ENCODE measurements around the gene MRPL44.

MRPL44 gene

DNA sequence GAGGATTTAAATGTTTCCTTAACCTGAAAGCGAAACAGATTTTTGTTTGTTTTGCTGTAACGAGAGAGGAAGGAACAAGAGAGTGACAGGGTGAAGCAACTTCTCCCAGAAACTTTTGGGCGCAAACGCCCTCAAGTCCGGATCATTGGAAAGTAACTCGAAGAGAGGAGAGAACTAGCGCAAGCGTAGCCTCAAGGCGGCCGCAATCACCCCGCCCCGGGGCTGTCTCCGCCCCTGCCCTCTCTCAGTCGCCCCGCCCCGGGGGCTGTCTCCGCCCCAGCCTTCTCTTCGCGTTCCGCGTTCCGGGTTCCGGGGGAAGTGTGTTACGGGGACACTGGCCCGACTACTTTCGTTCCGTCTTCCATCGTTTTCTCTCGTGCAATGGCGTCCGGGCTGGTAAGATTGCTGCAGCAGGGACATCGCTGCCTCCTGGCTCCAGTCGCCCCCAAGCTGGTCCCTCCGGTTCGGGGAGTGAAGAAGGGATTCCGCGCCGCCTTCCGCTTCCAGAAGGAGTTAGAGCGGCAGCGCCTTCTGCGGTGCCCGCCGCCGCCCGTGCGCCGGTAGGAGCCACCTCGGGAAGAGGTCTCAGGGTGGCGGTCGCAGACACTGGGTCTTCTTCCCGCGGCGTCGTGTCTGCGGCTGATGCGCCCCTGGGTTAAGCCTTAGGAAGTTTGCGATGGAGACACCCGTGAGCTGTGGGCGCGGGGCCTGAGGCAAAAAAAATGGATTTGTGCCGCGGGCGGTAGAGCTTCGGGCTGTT lies at the start of gene MRPL44:
MRPL44 (plus strand) TSS at position 372 of the 760 bp plus-strand sequence; CDS start at position 382, 10 bp downstream.
- DNase-seq, result peak; percentile 99

DNA sequence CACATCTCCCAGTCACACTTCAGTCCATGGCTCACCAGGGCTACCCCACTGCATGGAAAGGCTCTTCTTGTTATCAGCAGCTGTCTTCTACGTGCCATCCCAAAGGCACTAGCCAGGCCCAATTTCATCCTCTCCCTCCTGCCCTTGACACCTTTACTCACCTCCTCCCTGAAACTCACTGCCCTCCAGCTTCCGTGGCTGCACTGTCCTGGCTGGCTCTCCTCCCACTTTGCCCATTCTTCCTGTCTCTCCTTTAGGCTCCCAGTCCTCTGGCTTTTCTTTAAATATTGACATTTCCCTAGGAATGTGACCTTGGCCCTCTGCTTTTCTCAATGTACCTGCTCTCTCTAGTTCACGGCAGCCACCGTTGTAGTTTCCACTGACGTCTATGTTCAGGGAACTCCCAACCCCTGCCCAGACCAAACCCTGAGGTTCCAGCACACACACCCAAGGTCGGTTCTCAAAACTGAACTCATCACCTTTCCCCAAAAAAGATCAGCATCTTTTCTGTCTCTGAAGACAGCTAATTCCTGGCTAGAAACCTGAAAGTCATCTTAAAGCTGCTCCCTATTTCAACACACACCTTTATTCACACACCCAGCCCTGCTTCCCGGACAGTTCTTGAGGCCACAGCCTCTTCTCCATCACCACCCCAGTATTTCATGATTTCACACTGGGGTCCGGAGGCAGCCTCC lies 48.8 kb upstream of the MRPL44 start:
- no peak for DNase-seq

DNA sequence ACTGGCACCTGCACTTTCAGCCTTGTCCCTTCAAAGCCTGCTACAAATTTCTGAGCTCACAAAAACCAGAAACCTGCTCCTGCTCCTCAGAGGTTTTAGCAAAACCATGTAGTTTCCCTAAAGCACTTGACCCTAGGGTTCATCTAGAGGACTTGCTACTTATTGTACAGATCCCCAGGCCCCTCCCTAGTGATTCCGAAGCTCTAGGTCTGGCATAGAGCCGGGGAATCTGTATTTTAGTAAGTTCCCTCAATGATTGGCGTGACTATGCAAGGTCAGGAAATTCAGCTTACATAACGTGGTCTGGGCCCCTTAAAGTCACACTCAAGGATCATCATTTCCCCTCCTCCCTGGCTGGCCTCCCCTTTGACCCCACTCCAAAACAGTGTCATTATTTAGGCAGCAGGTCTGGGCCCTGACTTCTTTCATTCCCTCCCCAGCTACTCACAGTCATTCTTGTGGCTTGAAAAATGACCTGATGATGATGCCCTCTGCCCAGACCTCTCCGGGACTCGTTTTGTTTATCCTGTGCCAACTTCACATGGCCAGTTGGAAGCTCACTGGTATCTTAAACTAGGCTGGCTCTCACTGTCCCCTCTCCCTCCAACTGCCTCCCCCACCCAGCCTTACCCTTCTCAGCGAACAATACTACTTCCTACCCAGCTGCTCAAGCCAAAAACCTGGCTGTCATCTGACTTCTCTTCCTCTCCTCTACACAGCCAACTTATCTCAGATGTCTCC lies 48.1 kb upstream of the MRPL44 start:
- DNase-seq, result no peak

DNA sequence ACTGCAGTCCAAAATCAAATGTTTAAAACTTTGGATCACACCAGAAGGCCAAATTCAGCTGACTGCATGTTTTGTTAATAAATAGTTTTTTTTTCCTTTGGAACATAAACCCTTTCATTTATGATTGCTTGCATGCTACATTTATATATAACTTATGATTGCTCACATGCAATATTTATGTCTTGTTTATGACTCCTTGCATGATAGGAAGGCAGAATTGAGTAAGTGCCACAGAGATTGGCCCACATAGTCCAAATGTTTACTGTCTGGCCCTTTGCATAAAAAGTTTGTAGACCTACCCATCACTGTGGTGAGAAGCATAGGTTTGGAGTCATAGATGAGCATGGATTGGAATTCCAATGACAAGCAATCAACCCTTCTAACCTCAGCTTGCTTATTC lies 42.9 kb upstream of the MRPL44 start:
- no peak for DNase-seq

DNA sequence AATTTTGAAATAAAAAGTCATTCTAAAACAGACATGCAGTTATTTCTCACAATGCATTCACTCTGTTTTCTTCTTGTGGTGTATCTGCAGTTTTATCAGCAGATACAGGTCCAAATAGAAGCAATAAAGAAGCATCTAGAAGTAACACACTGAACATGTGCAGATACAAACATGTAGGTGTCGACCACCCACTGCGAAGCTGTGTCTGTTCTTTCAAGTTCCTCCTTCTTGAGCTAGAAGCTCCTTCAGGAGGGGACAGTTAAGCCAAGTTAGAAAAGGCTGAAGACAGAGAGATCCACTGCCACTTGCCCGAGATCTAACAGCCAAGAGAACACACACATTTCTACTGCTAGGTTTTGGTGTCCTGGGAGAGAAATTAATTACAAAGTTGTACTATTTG lies 42.2 kb upstream of the MRPL44 start:
- no peak for DNase-seq

DNA sequence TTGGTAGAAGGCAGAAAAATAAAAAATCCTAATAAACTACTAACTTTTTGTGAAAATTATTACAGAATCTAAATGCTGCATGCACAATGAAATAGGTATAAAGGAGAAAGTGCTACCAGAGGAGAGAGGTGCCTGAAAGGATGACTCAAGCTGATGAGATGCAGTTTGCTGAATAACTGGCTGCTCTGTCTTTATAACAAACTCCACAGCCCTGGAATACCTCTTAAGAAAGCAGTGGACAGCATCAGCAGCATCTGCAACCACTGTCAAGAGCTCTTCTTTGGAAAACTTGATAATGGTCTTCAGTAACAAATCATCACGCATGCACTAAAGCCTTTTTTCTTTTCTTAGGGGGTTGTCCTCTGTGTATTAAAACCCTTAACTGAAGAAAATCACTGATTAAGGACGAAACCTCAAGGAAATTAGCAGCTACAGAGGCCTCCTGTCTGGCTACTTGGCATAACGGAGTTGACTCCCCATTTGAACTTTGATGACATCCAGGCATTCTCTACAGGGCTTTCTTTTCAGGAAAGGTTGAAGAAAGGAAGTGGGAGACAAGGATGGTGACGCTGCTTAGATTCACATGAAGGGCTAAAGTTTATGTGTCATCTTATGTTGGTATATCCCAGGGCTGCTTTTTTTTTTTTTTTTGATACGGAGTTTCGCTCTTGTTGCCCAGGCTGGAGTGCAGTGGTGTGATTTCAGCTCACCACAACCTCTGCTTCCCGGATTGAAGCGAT lies 40.9 kb upstream of the MRPL44 start:
- no peak for DNase-seq

DNA sequence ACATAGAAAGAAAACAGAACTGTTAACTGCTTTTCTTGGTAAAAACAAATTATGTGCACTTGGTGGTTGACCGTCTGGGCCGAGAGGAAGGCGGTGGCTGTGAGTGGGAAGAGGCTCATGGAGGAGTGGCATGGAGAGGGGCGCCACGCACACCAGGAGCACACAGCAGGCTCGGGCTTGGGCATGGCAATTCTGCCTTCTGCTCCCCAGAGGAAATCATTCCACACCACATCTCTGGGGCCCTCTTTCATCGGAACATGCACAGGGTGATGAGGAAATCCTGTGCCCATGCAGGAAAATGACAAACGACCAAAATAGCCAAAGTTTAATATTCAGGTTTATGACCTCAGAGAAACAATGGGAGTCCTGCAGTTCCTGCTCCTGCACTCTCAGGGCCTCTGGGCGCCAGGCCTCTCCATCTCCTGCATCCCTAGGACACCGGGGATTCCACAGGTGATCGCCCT lies 38.6 kb upstream of the MRPL44 start:
- DNase-seq, result no peak

DNA sequence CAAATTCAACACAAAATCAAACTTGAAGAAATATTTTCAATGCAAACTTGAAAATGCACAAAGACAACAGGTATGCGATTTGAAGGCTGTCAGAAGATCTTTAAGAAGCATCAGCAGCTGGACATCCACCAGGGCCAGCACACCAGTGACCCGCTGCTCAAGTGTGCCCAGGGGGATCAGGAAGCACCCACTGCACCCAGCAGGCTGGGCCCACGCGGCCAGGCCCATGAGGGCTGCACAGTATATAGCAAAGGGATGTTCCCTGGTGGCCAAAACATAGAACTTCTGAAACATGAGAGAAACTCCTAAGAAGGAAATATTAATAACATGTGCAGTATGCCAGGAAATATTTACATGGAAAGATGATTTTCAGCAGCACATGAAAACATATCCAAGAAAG lies 37.2 kb upstream of the MRPL44 start:
- no peak for DNase-seq

DNA sequence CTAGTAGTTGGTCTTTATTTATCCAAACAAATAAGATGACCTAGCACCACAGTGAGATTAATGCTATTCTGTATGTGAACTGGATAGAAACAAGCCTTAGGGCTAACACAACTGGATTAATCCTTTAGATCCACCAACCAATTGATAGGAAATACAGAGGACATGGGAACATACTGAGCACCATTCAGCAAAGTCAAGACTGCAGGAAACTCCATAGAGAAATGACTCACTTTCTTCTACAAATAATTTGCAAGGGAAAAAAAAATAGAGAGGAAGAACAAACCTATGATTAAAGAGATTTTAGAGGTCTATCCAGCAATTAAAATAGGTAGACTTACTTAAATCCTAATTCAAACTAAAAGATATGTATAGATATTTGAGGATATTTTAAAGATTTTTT lies 36.1 kb upstream of the MRPL44 start:
- no peak for DNase-seq

DNA sequence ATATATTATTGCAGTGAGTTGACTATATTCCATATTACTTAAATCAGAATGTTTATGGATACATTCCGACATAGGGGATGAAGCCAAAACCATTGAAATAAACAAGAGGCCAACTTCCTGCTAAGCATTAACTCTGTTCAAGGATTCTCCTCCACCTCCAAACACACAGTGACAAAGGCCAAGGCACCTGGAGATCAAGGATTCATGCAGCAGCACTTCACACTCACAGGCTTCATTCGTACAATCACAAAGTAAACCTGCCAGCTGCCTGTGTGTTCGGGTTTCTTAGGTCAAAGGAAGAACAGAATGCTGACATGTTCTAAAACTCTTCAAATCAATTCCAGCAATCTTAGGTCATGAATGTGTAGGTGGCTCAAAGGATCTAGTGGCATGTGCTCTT lies 35.0 kb upstream of the MRPL44 start:
- no peak for DNase-seq

DNA sequence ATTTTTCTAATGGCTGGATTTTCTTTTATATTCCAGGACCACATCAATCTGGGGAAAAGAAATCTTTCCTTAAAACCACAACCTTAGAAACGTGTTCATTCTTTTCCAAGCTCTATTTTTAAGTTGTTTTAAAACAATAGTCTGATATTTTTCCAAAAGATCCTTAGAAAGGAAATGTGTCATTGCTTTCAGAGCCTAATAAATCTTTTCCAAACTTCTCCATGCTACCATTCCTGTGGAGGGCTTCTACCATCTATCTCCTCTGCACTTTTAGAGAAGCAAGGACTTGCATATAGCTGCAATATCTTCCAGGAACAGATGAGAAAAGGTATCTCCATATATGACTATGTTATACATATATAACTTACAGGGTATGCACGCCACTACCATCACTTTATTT lies 33.3 kb upstream of the MRPL44 start:
- DNase-seq, result no peak

DNA sequence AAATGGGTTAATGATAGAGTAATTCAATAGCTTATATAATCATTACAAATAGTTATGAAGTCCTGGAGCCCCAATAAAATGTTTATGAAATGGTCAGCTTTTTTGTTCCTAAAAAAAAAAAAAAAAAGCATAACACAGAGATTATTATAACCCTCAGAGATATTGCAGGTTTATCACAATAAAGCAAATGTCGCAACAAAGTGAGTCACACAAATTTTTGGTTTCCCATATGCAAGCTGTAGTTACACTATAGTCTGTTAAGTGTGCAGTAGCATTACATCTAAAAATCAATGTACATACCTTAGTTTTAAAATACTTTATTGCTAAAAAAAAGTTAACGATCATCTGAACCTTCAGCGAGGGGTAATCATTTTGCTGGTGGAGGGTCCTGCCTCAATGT lies 32.2 kb upstream of the MRPL44 start:
- no peak for DNase-seq

DNA sequence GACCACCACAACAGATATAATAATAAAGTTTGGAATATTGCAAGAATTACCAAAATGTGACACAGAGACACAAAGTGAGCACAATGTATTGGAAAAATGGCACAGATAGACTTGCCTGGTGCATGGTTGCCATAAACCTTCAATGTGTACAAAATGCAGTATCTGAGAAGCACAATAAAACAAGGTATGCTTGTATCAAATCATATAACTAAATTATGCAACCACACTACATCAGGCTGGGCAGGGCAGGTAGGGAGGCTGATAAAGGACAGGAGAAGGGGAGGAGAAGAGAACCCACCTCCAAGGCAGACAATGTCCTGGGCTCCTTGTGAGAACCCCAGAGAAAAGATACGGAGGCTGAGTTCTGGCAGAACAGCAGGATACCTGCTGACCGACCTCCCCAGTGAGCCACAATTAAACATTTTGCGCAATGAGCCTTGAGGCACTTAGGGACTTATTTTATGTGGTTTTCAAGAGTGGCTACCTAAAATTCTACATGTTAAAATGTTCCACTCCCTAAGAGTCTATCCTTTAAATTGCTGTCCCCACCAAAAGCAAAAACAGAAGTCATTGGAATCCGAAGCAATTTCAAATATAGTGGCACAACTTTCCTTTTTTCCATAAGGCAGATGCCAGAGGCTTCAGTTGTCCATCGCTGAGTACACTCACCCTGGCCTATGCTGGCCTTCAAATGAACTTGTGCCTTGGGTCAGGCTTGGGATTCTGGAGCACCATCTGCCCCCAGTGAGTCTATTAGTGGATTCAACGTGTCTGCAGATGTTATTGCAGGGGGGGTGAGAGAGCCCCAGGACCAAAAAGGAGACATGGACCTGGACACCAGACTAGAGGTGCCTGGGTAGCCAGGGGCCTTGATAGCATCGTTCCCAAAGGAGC lies 28.9 kb upstream of the MRPL44 start:
- DNase-seq, result no peak

DNA sequence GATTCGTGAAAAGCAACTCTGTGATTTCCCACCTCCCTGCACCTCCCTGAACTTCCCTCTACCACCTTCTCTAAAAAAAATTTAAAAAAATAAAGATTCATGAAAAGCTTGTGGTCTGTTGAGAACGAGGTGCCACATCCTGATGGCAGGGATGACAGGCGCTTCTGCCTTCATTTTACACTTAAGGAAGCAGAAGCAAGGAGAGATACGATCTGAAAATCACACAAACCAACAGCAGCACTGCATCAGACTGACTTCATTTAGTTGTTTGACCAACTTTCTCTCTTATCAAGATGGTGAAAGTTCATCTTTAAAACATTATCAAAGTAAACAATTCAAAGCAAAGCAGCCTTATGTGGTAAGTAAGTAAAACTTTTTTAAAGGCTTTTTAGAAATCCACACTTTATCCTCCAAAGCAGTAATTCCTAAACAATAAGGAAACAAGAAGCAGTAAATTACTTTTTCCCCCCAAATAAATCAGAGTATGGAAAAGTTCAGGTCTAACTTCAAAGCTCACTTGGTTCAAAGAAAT lies 27.6 kb upstream of the MRPL44 start:
- peak; percentile 25 for DNase-seq

DNA sequence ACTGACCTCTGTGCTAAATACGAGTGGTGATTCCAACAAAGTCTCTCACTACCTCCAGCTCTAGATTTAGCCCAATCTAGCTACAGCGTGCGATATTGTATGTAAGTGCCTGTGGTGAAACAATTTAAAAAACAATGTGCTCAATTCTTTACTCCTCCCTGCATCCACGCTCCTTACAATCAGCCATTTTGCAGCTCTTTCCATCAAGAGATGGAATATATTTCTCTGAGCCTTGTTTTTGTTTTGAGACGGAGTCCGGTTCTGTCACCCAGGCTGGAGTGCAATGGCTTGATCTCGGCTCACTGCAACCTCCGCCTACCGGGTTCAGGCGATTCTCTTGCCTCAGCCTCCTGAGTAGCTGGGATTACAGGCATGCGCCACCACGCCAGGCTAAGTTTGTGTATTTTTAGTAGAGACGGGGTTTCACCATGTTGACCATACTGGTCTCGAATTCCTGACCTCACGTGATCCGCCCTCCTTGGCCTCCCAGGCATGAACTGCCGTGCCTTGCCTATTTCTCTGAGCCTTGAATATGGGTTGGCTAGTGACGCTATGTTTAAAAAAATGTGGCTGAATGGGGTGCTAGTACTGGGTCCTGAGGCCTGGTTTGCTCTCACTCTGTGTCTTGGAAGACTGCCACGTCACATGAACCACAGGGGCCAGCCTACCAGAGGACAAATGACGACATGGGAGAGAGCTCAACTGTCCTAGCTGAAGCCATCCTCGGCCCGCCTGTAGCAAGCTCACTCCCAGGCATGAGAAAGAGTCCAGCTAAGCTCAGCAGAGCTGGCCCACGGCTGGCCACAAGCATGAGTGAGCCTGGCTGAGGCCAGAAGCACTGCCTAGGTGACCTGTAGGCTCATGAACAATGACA lies 26.9 kb upstream of the MRPL44 start:
- DNase-seq, result no peak

DNA sequence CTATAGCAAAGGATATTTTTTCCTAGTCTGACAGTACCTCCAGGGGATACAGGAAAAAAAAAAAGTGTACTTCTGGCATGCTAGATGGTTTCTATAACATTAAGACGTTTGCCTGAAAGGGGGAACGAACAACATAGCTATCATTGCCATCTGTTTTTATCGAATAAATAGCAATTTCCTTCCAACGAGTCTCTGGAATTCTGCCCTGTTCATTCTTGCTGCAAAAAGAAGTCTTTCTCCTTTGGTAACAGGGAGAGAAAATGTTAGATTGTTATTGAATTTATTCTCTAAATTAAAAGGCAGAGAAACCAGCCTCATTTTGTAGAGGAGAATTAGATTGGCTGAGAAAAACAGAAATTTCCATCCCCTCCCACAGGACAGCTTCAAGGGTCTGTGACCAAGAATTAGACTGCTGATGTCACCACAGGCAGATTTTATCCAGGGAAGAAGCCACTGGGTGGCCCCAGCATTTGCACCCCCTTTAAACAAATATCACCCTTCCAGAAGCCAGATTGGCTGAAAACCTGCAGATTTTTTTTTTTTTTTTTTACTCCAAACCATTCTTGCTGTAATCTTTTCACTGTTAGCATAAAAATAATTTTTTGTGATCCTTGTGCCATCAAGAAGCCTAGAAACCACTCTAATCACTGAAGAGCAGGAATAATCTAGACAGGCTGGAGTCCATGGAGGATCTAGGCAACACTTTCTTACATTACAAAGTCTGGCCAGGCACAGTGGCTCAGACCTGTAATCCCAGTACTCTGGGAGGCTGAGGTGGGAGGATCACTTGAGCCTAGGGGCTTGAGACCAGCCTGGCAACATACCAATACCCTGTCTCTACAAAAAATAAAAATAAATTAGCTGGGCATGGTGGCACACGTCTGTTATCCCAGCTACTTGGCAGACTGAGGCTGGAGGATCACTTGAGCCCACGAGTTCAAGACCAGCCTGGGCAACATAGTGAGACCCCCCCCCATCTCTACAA lies 24.2 kb upstream of the MRPL44 start:
- no peak for DNase-seq

DNA sequence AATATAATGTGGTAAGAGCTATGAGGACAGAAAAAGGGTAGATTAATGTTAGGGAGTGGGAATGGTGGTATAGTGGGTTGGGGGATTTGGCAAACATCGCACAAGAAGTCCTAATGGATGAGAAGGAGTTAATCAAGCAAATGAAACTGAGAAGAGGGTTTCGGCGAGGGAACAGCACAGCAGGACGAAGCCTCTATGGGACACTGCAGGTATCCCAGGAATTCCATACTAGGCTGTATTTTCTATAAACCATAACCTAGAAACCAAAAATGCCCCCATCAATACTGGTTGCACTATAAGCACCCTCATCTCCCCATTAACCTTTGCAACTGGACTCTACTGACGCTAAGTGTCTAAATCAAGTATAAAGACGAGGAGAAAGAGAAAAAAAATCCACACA lies 22.4 kb upstream of the MRPL44 start:
- DNase-seq, result no peak

DNA sequence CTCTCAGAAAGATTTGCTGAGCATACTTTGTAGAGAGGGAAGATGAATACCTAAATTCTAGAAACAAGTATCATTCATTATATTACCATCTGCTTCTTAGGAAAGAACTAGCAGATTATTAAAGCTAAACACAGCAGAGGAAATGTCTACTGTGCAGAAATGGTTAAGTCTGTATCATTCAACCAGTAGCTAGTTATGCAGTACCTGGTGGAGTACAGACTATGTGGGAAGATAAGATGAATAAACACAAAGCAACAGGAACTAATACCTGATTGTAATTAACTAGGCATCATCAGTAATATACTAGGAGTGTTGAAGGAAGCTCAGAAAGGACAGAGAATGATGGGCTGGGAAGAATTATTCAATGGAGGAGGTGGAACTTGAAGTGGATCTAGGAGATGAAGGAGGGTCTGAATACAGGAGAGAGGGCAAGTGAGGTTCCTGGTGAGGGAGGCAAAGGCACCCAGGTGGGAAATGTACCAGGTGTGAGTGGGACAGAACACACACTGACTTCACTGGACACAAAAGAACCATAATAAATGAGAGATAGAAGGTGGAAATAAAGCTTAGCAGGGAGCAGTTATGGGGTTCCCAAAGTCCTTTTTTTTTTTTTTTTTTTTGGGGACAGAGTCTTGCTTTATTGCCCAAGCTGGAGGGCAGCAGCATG lies 21.7 kb upstream of the MRPL44 start:
- DNase-seq, result no peak

DNA sequence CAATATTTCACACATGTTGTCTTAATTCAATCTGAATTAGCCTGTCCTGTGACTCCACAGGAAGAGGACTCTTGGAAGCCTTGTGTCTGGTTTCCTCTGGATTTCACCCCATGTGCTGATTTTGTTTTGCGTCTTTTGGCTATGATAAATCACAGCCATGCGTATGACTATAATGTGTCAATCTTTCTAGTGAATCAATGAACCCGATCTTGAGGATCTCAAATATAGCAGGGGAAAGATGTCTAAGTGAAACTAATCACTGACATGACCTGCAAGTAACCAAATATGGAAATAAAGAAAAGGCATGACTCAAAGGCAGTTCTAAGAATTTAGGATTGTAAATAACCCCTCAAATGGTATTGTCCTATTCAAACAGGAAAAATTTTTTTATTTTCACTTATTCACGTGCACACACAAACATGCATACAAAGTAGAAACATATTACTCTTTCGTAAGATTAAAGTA lies 20.4 kb upstream of the MRPL44 start:
- no peak for DNase-seq
